HT1080 (cell line): ENCODE results near the gene SYAP1. TPM values are rescaled to one million over a fixed set of nuclear protein-coding genes. Genes with fewer than 3 reads are reported as not detected.
"Not testable (repeated sequence)": the region's sequence is repeated elsewhere in the genome, so short reads cannot be mapped to it uniquely, and the experiment has no call there.

Experiments used
- DNase-seq: peaks from one replicate; pipeline ENCODE4 v3.0.0-alpha.2; 2015; ENCODE audit warnings: low read depth
- total RNA-seq: library from RNA; depleted of rRNA; stranded (reverse); fragments of >200 nt; shearing (Covaris generic); gene quantifications from 2 replicates; pipeline ENCODE4 v1.2.3, GENCODE V29; 2014

The SYAP1 gene
- total RNA-seq, 1 experiment from 2014 or later, result 34.5 TPM

GRCh38 chrX:16778545-16778944, 59.1 kb downstream of the SYAP1 start:
- peak; percentile 2 for DNase-seq

- DNase-seq, result no peak
Observed at GRCh38 chrX:16778993-16779392, 59.6 kb downstream of the SYAP1 start.

- not testable (repeated sequence) for DNase-seq
Observed at GRCh38 chrX:16779815-16780214, 60.4 kb downstream of the SYAP1 start.

- DNase-seq, result no peak
Observed at GRCh38 chrX:16783452-16783851, 64.0 kb downstream of the SYAP1 start.

- DNase-seq, result not testable (repeated sequence)
Observed at GRCh38 chrX:16784440-16784839, 65.0 kb downstream of the SYAP1 start.

GRCh38 chrX:16785247-16786138, 66.1 kb downstream of the SYAP1 start:
- DNase-seq, result no peak

GRCh38 chrX:16786139-16786790, 66.9 kb downstream of the SYAP1 start, which contains the start of gene TXLNG:
Gene TXLNG, plus strand, starts transcription at chrX:16786466. Its CDS starts 22 bp downstream, at chrX:16786488.
- peak; percentile 98 for DNase-seq

- no peak for DNase-seq
Observed at GRCh38 chrX:16786791-16787735, 67.7 kb downstream of the SYAP1 start.

- DNase-seq, result no peak
Observed at GRCh38 chrX:16788477-16788876, 69.1 kb downstream of the SYAP1 start.

- DNase-seq, result no peak
Observed at GRCh38 chrX:16796298-16796697, 76.9 kb downstream of the SYAP1 start.

GRCh38 chrX:16797358-16797757, 77.9 kb downstream of the SYAP1 start:
- DNase-seq, result no peak

- DNase-seq, result no peak
Observed at GRCh38 chrX:16797841-16798240, 78.4 kb downstream of the SYAP1 start.

GRCh38 chrX:16804923-16805464, 85.6 kb downstream of the SYAP1 start:
- DNase-seq, result no peak

- DNase-seq, result peak; percentile 28
Observed at GRCh38 chrX:16807548-16807947, 88.1 kb downstream of the SYAP1 start.

GRCh38 chrX:16807976-16808542, 88.6 kb downstream of the SYAP1 start:
- peak; percentile 13 for DNase-seq

- no peak for DNase-seq
Observed at GRCh38 chrX:16814597-16814996, 95.2 kb downstream of the SYAP1 start.
